Lung (tissue), 12 donors: ENCODE data around the gene ATF2. TPM values are rescaled to one million over a fixed set of nuclear protein-coding genes. Genes with fewer than 3 reads are reported as not detected.

Experiments
- ATAC-seq: fragments of 200-7000 bp; cut with Tn5 transposase; one replicate; pipeline ENCODE4 v1.9.1; 2020; ENCODE audit warnings: moderate number of reproducible peaks; ENCODE audit not compliant: insufficient read depth, low FRiP score
- DNase-seq, 3 donors: peaks; one replicate each; pipeline ENCODE4 v3.0.0-alpha.2; 2013 to 2017
- H3K27ac ChIP-seq, 2 donors: one replicate each; pipeline ENCODE4 v1.5.1; 2013; ENCODE audit warnings: mild to moderate bottlenecking in 2 of 2, moderate library complexity in 2 of 2, control low read depth in 1 of 2, inconsistent platforms in 1 of 2, low read depth in 1 of 2, low read length in 1 of 2
- H3K27me3 ChIP-seq, 3 donors: one replicate each; pipeline ENCODE4 v1.5.1; 2013; ENCODE audit warnings: low read length in 2 of 3; ENCODE audit not compliant: control insufficient read depth in 3 of 3, insufficient read depth in 3 of 3
- H3K36me3 ChIP-seq, 4 donors: one replicate each; pipeline ENCODE4 v1.5.1; 2013; ENCODE audit warnings: low read length in 4 of 4, mild to moderate bottlenecking in 1 of 4, moderate library complexity in 1 of 4; ENCODE audit not compliant: control insufficient read depth in 4 of 4, insufficient read depth in 4 of 4
- H3K4me1 ChIP-seq, 5 donors: one replicate each; pipeline ENCODE4 v1.5.1; 2013; ENCODE audit warnings: low read length in 5 of 5, mild to moderate bottlenecking in 2 of 5, moderate library complexity in 1 of 5; ENCODE audit not compliant: control insufficient read depth in 5 of 5, insufficient read depth in 5 of 5
- H3K4me3 ChIP-seq: one replicate; pipeline ENCODE4 v1.5.1; 2013; ENCODE audit warnings: mild to moderate bottlenecking, control low read depth, moderate library complexity
- H3K9ac ChIP-seq, 2 donors: one replicate each; pipeline ENCODE4 v1.5.1; 2013; ENCODE audit warnings: low read length in 2 of 2, control low read depth in 1 of 2; ENCODE audit not compliant: insufficient read depth in 1 of 2
- H3K9me3 ChIP-seq, 4 donors: one replicate each; pipeline ENCODE4 v1.5.1; 2013; ENCODE audit warnings: low read length in 3 of 4, mild to moderate bottlenecking in 1 of 4, moderate library complexity in 1 of 4; ENCODE audit not compliant: control insufficient read depth in 4 of 4, insufficient read depth in 3 of 4
- WGBS, 2 donors: extraction: QIAGEN DNeasy Blood & Tissue Kit; methylation state at CpG; one replicate each; pipeline ENCODE4 v1.1.7; 2013; 5-methylcytosine and 5-hydroxymethylcytosine counted together
- polyA plus RNA-seq, 2 donors: library from polyadenylated mRNA; stranded (reverse); fragments of 200-250 nt; gene quantifications; one replicate each; pipeline ENCODE4 v1.2.1, GENCODE V29; 2013
- total RNA-seq, 2 donors: library from RNA; depleted of rRNA in 1 of 2; stranded (reverse); fragments of >200 nt in 1 of 2; gene quantifications; one replicate each; pipeline ENCODE4 v1.2.1, GENCODE V29; 2014 to 2021
- TF ChIP-seq, protein P1 (sequence below): IDR thresholded peaks from 2 replicates; pipeline ENCODE4 v1.5.1; 2012; ENCODE audit warnings: mild to moderate bottlenecking; ENCODE audit errors: control extremely low read depth, extremely low read depth
- donor health status: control.
- donor health status: control.
- donor health status: Bipolar disorder and iron deficiency.
- donor health status: healthy.
- donor health status: DM: yes; HTN: yes; CAD: no.

Gene ATF2
- total and polyA plus RNA-seq, 4 donors: 16.3 to 92.7 (median 30.2) TPM

DNA sequence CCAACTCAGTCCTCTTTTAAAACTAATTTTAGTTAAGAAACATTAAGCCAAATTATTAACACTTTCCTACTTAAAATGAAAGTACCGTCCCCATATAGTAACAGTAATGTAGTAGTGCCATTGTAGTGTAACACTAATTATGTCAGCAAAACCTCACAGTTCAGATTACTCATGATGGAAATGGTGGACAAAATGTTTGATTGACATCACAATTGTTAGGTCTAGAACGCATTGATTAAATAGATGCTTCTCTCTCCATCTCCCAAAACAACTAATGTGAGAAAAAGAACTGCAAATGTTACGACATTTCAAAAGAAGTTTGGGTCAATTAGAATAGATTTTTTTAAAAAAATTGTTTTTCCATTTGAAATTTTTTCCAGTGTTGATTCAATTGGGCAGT lies 1.2 kb upstream of the ATF2 start:
- no peak for ATAC-seq
- WGBS, 2 donors: 52 to 60% methylated on average over 3 of the region's 3 CpGs

DNA sequence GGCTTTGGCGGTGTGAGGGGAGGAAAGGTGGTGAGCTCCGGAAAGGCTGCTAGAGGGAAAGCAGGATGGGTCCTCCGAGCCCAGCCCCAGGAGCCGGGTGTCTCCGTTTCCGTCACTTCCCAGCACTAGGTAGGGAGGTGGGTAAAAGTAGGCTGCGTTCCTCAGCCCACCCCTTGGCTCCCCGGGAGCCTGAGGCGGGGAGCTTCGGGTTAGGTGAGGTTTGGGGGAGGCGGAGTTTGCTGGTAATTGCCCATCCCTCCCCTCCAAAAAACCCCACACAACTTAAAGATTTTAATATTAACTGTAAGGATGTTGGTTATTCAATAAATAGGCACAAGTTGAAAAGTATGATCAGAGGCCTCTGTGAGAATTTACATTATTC lies 552 bp upstream of the ATF2 start:
- DNase-seq: no peak
- TF ChIP-seq, protein P1, sequence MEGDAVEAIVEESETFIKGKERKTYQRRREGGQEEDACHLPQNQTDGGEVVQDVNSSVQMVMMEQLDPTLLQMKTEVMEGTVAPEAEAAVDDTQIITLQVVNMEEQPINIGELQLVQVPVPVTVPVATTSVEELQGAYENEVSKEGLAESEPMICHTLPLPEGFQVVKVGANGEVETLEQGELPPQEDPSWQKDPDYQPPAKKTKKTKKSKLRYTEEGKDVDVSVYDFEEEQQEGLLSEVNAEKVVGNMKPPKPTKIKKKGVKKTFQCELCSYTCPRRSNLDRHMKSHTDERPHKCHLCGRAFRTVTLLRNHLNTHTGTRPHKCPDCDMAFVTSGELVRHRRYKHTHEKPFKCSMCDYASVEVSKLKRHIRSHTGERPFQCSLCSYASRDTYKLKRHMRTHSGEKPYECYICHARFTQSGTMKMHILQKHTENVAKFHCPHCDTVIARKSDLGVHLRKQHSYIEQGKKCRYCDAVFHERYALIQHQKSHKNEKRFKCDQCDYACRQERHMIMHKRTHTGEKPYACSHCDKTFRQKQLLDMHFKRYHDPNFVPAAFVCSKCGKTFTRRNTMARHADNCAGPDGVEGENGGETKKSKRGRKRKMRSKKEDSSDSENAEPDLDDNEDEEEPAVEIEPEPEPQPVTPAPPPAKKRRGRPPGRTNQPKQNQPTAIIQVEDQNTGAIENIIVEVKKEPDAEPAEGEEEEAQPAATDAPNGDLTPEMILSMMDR: no peak
- Histone ChIP-seq H3K4me1 (peaks cover 0 to 19% (median 3%) of the 10 kb centered on the region in 5 donors), H3K4me3 (peak overlapping the region; percentile 64), H3K9me3 (no peaks in the 10 kb centered on the region), H3K36me3 (peaks cover 0 to 4% (median 2%) of the 10 kb centered on the region in 4 donors), H3K27ac (peak overlapping the region; percentile 75 to 96), H3K9ac (peak overlapping the region; percentile 69 to 90), H3K27me3 (no peaks in the 10 kb centered on the region)
- 0 to 1% methylated on average over 11 of the region's 11 CpGs for WGBS, 2 donors
- peak; percentile 5 for ATAC-seq

More for the DNA sequence above, 1.2 kb upstream of the ATF2 start:
- TF ChIP-seq, protein P1: no peak
- H3K27me3 ChIP-seq: no peaks in the 10 kb centered on the region
- no peak overlapping the region for H3K27ac ChIP-seq
- H3K4me3 ChIP-seq: no peak overlapping the region
- H3K4me1 ChIP-seq: peaks cover 0 to 19% (median 3%) of the 10 kb centered on the region in 5 donors
- H3K9me3 ChIP-seq: no peaks in the 10 kb centered on the region
- DNase-seq: peak in 1 of 3 donors; percentile 8
- peak overlapping the region in 1 of 2 donors; percentile 90 for H3K9ac ChIP-seq
- H3K36me3 ChIP-seq: peaks cover 0 to 4% (median 2%) of the 10 kb centered on the region in 4 donors

DNA sequence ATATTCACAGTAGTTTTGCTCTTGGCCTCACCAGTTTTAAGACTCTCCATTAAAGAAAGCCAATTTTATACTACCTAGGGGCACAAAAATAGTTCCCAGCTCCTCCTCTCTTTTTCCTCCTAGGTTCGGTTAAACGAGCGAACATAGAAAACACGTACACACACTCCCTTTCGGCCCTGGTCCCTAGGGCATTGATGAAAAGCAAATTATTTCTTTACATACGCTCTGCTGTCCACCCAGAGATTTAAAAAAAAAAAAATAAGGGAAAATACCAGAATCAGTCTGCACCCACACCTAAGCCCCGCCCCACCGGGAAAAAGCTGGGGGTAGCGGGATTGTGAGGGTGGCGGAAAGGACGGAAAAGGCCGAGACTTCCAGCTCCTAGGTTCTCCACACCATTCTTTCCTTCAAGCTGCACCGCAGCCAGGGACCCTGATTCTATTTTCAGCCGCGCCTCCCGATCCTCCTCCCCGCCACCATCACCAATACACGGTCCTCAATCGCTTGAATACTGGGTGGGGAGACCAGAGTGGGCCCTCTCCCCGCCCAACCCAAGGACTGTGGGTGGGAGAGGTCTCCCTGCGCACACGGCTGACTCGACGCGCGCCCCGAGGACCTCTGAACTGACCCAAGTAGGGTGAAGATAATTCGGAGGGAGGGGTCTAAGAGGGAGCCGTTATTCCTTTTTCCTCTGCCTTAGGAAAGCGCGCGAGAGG lies 769 bp downstream of the ATF2 start:
- Histone ChIP-seq H3K27me3 (no peaks in the 10 kb centered on the region), H3K9ac (peak overlapping the region; percentile 87 to 100), H3K36me3 (peaks cover 0 to 4% (median 2%) of the 10 kb centered on the region in 4 donors), H3K4me3 (peak overlapping the region; percentile 90), H3K4me1 (peaks cover 0 to 19% (median 3%) of the 10 kb centered on the region in 5 donors), H3K9me3 (no peaks in the 10 kb centered on the region), H3K27ac (peak overlapping the region; percentile 80 to 91)
- WGBS, 2 donors: 1% methylated on average over 29 to 32 of the region's 32 CpGs
- ATAC-seq: peak; percentile 1
- peak in 1 of 3 donors; percentile 67 for DNase-seq
- TF ChIP-seq, protein P1: no peak
